GDM1 (cell line): ENCODE data around the gene C1QTNF4.

Experiments
- DNase-seq: peaks from one replicate; lab custom pipeline; 2025; lab: John Stamatoyannopoulos, UW

C1QTNF4 gene

DNA sequence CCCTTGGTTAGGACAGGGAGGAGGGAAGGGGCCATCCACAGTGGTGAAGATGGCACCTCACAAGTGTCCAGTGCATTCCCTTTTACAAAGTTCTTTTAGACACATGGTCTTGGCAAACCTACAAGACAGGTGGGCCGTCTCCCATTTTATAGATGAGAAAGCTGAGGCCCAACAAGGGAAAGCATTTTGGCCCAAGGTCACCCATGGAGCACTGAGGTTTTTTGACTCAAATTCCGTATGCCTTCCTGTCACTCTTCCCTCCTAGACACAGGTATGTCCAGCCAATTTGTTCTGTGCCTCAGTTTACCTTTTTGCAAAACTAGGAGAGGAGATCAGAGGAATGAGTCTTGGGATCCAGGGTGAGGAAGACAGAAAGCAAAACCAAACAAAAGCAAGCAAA lies 1.2 kb downstream of the C1QTNF4 start:
- no peak for DNase-seq

DNA sequence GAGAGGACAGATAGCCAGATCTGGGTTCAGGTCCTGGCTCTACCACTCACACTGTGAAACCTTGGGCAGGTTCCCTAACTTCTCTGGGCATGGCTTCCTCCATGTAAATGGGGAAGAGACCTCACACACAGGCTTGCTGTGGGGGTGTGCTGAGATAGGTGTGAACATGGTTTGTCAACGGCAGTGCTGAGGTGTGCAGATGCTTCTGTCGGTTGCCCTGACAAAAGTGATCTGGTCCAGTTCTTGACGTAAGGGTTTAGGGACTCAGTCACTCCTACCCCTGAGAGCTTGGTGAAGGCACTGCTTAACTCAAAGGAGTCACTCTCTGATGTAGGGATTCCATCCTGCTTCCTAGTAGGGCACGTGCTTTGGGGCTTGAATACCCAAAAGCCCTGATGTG lies 2.0 kb downstream of the C1QTNF4 start:
- no peak for DNase-seq

DNA sequence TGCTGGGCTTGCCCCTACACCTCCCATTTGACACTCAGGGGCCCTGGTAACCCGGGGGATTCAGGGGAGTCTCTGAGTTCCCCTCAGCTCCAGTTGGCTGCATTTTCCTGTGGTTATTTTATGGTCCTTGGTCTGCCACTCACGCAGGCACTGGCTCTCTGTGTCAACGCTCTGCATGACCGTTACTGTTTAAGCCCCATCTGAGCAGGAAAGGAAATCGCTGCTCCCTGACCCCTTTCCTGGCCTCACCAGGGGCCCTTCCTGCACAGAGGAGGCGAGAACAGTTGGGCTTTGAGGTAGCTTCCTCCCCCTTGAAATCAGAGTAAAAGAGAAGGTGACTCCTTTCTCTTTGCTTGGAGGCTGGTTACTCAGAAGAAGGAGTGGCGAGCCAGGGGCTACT lies 2.4 kb downstream of the C1QTNF4 start:
- DNase-seq = peak; percentile 93

DNA sequence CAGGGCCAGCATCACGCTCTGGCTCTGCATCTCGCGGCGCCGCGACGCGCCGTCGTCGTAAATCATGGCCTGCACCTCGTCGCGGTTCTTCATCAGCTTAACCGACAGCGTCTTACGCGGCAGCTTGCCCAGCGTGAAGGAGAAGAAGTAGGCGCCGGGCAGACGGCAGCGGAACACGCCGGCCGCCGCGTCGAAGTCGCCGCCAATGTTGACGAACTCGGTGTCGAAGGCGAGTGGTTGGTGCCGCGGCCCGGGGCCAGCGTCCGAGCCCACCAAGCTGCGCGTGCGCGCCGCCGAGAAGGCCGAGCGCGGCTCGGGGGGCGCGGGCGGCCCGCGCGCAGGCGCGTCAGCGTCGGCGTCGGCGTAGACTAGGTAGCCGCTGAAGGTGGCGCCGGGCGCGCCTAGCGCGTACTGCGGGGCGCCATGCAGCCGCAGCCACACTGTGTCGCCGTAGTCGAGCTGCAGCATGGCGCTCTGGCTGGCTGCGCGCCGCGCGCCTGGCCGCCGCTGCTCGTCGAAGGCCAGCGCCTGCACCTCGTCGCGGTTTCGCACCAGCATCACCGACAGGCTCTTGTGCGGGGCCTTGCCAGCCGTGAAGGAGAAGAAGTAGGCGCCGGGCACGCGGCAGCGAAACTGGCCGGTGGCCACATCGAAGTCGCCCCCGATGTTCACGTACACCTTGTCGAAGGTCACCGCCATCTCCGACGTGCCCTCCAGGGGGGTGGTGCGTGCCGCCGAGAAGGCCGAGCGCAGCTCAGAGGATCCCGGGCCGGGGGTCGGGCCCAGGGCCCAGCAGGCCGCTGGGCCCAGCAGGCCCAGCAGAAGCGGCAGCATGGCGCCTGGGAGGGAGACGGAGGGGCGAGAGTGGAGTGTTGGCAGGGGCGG lies 4.0 kb downstream of the C1QTNF4 start:
- DNase-seq = no peak

DNA sequence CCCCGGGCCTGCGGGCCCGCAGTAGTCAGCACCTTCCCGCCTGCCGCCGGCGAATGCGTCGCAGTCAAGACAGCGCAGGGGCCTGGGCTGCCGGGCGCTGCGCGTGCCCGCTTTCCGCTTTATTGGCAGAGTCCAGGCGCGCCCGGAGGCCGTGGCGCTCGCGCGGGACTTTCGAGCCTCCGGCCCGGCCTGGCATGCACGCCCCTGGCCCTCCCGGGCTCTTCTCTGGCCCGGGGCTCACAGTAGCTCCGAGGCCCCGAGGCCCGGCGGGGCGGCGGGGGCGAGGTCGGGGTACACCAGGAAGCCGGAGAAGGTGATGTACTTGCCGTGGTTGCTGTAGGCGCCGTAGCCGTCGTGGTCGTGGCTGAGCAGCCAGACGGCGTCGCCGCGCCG lies 4.6 kb downstream of the C1QTNF4 start:
- DNase-seq = no peak

DNA sequence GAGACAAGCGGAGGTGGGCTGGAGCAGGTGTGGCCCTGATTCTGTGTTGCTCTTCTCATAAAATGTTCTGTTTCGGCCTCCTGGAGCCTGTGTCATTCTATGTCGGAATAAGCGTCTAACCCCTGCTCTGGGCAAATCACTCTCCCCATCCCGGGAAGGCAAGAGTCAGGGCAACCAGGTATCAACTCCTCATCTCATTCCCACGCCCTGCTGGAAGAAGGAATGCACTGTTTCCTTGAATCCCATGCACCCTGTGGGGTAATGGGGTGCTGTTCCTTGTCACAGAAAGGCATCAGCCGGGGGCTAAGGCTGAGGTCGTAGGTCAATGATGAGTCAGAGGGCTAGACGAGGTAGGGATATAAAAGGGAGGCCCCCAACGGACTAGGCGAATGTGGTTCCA lies 5.1 kb downstream of the C1QTNF4 start:
- no peak for DNase-seq

DNA sequence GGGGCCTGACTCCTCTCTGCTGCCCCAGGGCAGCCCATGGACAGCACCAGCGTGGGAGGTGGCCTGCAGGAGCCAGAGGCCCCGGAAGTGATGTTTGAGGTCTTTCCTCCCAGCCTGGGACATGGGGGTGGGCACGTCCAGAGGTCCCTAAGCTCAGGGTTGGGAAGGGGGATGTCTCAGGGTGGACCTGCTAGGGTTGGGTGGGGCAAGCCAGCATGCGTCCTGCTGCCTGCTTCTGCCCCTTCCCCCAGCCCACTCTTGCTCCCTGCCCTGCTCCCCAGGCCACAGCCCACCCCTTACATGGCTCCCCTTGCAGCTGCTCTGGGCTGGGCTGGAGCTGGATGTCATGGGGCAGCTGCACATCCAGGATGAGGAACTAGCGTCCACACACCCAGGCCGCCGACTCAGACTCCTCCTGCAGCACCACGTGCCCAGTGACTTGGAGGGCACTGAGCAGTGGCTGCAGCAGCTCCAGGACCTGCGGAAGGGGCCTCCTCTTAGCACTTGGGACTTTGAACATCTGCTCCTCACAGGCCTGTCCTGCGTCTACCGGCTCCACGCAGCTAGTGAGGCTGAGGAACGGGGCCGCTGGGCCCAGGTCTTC lies 6.4 kb downstream of the C1QTNF4 start:
- peak; percentile 15 for DNase-seq

DNA sequence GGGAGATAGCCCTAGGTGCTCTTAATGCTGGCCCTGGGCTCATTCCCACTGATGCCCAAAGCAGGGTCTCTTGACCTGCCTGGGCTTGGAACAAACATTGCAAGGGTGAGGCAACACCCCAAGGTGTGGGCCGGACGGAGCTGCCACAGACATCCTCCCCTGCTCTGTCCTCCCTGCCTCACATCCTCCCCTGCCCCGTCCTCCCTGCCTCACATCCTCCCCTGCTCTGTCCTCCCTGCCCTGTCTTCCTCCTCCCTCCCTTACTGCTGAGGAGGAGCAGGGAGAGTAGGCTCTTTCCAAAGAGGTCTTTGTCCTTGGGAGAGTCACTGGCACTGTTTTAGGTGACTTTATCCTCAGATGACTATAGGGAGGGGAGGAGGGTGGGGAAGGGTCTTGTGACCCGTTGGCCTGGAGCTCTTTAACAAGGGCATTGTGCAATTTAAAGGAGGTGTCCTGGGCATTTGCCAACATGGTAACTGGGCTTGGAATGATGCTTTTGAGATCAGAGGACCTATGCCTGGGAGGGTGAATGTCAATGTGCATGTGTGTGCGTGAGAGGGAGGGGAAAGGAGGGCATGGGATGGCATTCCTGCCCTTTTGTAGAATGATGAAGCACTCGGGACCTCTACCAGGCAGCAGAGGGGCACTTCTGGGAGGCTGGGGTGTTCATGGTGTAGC lies 7.0 kb downstream of the C1QTNF4 start:
- no peak for DNase-seq

DNA sequence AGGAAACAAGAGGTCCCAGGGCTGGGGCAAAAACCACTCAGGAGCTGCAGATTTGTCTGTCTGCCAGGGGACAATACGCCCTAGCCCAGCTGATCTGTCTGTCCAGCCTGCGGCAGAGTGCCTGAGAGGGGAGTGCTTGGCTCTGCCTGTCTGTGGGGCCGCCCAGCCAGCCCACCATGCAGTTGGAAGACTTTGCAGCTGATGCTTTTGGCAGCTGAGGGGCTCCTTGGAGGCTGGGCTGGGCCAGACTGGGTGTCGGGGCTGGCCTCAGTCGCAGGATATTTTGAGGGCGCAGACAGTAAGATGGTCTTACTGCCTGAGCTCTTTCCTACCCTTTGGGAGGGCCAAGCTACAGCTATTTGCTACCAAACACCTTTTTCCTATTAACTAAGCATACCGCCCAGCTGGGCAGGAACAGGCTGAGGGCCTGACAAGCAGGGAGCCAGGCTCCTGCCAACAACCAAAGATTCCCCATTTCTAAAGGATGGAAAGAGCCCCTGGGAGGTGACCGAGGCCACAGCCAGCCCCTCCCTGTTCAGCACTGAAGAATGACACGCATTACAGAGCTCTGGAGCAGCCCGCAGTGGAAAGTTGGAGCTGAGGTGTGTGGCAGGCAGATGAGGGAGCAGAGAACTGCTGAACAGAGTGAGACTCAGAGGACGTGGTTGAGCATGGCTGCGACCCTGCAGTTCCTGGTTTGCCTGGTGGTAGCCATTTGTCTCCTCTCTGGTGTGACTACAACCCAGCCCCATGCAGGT lies 7.9 kb downstream of the C1QTNF4 start, which contains the start of gene FAM180B:
Gene FAM180B (plus strand): TSS at position 581 of the 758 bp plus-strand sequence. CDS start 91 bp downstream, at position 672.
- no peak for DNase-seq

DNA sequence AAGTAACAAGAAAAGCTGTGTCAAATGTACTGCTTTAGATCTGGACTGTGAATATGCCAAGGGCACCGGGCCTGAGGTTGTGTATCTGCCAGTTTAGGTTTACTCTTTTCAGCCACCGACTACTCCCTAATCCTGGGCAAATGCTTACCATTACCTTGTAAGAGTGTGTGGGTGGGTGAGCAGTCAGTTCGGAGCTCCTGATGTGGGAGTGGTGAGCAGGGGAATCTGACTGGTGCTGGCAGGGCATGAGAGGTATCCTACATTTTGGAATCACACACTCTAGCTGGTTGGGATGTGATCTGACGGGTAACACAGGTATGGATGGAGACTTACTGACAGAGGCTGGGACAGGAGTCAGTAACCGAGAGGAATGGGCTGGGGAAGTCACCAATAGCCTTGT lies 10.4 kb downstream of the C1QTNF4 start:
- DNase-seq = no peak

DNA sequence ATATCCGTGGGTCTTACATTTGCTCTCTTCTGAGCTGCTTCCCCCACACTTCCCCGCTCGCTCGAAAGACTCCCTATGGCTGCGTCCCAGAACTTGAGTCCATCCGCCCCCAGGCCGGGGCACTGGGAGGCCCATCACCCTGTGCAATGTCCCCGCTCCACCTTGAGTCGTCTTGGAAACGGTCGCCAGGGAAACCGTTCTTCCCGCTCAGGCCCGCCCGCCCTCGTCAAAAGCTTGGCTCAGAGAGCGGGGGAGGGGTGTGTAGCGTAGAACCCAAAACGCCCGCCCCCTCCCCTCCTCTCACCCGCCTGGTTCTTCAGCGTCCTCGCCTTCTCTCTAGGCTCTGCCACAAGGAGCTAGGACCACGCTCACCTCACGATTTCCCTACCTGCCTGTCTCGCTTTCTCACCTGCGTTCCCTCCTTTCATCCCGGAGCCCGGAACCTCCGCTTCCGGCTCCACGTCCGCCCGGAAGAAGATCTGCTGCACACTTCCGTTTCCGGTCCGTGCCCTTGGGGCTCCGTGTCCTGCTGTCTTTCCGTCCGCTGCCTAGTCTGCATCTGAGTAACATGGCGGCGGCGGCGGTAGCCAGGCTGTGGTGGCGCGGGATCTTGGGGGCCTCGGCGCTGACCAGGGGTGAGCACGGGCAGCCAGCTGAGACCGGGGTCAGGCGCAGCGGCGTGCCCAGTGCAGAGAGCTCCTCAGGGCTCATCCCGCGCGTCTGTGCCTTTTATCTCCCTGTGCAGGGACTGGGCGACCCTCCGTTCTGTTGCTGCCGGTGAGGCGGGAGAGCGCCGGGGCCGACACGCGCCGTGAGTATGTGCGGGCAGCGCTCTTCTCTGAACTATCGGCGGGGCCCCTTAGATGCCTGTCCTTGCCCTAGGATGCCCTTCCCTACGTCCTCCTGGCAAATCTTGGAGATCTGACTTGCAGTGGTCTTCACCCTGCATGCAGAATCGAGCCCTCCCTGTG lies 15.4 kb downstream of the C1QTNF4 start, which contains the start of the genes KBTBD4 and NDUFS3:
Gene KBTBD4 (minus strand): TSS at position 447 of the 971 bp plus-strand sequence. CDS start 19 bp downstream, at position 428.
Gene NDUFS3 (plus strand): TSS at position 551 of the 971 bp plus-strand sequence. CDS start 18 bp downstream, at position 569.
- DNase-seq = peak; percentile 82

DNA sequence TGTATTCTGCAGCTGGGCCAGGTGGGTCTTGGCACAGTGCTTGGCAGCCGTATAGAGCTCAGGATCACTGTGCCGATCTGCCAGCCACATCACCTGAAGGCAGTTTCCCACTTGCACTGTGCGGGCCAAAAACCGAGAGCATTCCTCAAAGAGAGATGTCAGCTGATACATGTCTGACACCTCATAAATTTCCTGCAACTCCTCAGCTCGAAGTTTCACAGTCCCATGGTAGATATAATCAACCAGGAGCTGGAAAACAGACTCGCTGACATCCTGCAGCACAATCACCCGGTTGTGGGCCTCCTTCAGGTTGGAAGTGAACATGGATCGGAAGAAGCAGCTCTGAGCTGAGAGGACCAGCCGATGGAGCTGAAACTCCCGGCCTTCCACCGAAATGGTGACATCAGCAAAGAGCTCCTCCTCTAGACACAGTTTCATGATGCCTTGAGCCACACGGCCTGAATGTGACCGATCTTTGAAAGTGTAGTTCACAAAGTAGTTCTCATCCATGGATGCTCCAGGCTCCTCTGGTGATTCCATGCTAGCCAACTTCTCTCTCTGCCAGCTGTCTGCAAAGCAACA lies 16.7 kb downstream of the C1QTNF4 start:
- no peak for DNase-seq

DNA sequence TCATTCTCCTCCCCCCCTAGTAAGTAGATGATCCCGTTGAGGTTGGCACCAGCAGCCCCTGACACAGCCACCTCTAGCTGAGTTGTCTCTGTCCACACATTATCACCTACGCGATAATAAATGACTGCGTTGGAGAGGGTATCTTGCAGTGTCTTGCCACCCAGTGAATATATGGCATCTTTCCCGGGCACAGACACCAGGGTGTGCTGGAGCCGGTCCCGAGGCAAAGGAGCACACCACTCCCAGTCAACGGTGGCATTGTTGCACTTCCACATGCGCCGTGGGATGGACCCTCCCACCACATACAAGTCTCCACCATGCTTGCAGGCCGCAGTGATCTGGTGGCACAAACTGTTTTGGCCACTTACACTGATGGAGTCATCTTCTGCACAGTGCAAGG lies 20.9 kb downstream of the C1QTNF4 start:
- no peak for DNase-seq

DNA sequence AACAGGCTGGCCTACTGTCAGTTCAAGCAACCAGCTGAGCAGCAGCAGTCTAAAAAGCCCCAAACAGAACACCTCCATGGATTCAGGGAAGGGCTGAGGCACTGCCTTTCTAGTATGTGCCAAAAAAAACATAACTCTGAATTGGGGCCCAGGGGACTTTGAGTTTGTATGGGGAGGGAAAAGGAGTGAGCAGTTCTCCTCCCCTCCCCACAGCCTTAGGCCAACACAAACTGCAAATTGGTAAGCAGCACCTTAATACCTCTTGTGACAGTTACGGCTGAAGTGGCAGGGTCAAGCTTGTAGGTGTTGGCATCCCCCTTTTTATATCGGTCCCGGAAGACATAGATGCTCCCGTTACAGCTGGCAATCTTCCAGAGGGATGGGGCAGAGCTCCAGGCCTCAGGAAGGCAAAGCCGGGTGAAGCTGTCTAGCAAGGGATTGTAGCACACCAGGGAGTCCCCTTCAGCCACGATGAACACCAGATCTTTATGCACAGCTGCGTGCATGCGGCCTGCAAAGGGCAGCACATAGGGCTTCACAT lies 21.4 kb downstream of the C1QTNF4 start:
- DNase-seq = no peak

DNA sequence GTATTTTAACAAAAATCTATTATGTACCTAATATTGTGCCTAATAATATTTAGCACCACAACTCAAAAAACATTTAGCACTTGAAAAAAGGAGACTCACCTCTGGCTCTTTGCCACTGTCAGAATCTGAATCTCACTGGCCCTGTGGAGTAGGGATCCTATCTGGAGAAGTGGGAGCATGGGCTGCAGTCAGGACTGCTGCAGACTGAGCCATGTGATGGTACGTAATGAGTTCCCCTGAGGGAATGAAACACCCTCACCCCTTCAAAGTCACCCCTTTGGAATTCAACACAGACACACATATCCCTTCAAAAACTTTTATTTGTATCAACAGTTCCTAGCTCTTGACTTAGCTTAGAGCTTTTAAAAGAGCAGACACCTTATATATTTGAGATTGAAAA lies 22.3 kb downstream of the C1QTNF4 start:
- DNase-seq = no peak

DNA sequence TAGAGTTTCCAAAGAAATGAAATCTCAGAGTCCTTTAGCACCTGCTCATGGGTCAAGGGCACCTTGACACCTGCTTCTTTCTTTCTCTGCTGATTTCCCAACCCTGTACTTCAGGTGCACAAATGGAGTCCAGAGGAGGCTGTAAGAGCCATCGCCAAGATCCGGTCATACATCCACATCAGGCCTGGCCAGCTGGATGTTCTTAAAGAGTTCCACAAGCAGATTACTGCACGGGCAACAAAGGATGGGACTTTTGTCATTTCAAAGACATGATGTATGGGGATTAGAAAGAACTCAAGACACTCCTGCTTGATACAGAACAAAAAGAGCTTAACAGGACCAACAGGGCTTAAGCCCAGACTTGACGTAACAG lies 22.9 kb downstream of the C1QTNF4 start:
- DNase-seq = no peak

DNA sequence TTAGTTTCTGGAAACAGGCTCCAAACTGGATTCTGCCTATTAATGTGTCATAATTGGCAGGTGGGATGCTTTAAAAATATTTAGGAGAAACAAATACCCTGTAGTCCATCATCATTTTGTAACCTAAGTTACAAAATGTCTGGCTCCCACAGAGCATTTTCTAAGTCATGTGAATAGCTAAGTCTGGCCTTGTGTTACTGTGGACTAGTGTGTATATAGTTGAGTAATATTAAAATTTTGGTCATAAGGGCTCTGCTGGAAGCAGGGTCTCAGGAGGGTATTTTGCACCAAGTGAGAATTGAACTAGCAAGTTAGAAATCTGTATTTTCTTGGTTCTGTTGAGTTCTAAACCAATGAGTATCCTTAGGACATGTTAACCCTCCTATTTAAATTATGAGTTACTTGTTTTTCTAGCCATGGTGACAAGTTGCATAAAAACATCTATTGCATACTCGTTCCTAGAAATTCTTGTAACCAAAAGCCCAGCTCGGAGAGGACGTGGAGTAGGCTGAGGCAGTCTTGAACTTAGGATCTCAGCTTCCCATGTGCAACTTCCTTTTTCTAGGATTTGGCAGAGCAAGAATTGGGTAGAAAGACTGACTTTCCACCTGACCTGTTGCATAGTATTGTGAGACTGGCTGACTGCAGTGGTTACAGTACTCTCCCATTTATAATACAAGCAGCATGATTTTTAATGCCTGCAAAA lies 23.4 kb downstream of the C1QTNF4 start:
- DNase-seq = no peak

DNA sequence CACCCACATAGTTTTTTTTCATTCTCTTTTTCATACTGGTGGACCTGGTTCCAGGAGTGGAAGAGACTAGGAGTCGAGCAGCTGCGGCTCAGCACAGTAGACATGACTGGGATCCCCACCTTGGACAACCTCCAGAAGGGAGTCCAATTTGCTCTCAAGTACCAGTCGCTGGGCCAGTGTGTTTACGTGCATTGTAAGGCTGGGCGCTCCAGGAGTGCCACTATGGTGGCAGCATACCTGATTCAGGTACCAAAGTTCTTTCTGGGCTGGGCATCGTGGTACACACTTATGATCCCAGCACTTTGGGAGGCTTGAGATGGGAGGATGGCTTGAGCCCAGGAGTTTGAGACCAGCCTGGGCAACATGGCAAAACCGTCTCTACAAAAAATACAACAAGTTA lies 24.6 kb downstream of the C1QTNF4 start:
- no peak for DNase-seq

DNA sequence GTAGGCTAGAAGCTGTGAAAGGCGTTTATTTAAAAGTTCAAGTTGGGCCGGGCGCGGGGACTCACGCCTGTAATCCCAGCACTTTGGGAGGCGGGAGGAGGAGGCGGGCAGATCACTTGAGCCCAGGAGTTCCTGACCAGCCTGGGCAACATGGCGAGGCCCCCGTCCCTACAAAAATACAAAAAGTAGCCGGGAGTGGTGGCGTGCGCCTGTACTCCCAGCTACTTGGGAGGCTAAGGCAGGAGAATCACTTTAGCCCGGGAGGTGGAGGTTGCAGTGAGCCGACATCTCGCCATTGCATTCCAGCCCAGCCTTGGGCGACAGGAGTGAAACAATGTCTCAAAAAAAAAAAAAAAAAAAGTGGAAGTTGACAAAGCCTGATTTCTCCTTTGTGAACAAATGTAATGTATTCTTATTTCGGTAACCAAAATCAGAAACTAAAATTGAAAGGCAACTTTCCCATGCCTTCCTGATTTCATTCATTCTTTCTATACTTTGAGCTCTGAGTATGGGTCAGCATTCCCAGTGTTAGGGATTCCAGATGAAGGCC lies 28.0 kb downstream of the C1QTNF4 start:
- DNase-seq = no peak
